Activated T-cell treated with anti-CD3 and anti-CD28 coated beads, Interleukin-2, amount 50 U/mL, for 24 hours (primary cell): Measurements from ENCODE around the gene THAP10.
"Not testable (repeated sequence)": the region's sequence is repeated elsewhere in the genome, so short reads cannot be mapped to it uniquely, and the experiment has no call there.

ENCODE experiments used
- DNase-seq: peaks from one replicate; pipeline ENCODE4 v3.0.0-alpha.2; 2020
- H3K27ac Mint-ChIP-seq: 2 replicates; pipeline ENCODE4 v1.8.0; 2020; ENCODE audit warnings: mild to moderate bottlenecking, mixed read lengths
- H3K27me3 Mint-ChIP-seq: 2 replicates; pipeline ENCODE4 v1.8.0; 2020; ENCODE audit warnings: mixed read lengths
- H3K36me3 Mint-ChIP-seq: 2 replicates; pipeline ENCODE4 v1.8.0; 2020; ENCODE audit warnings: low read depth, mixed read lengths
- H3K4me1 Mint-ChIP-seq: 2 replicates; pipeline ENCODE4 v1.8.0; 2020; ENCODE audit warnings: low read depth, mixed read lengths
- H3K4me3 Mint-ChIP-seq: 2 replicates; pipeline ENCODE4 v1.8.0; 2020; ENCODE audit warnings: mild to moderate bottlenecking, moderate library complexity, mixed read lengths
- H3K9me3 Mint-ChIP-seq: 2 replicates; pipeline ENCODE4 v1.8.0; 2020; ENCODE audit warnings: mixed read lengths

Gene THAP10

DNA sequence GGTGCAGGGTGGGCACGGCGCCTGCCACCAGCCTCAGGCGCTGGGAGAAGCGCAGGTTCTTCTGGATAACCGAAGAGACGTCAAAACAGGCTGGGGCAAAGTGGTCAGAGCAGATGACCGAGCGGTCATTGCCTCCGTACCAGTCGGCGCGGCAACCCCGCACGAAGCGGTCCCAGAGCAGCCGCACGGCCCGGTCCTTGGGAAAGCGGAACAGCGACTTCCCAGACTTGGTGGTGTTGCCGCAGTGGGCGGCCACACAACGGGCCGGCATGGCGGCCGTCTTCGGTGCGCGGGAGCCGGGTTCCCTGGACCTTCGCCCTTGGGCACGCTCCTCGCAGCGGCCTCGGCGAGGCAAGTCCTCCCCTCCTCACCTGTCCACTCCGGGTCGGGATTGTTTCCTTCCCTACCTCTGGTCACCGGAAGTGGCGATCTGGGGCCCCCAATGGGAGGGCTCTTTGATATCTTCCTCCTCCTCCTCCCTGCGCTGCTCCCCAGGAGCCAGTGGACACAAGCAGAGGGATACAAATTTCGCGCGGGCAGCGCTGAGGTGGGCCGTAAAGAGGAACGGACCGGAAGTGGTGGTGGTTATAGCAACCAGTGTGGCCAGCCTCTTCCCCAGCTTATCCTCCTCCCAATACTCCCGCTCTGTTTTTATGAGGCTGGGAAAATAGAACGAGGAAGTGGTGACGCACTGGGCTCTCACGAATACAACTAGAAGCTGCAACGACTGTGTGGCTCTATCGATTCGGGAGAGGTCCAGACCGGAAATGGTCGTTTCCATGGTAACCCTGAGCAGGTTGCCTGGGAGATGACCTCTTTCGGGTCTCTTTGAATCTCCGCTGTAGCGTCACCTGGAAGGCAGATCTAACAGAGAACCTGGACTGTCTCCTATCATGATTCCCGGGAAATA is at the start of gene THAP10, which contains the start of gene LRRC49:
THAP10 (minus strand) TSS at position 432 of the 910 bp plus-strand sequence; CDS start at position 271, 161 bp downstream.
LRRC49 (plus strand) TSS at position 825 of the 910 bp plus-strand sequence; CDS start at position 894, 69 bp downstream.
- H3K27me3 Mint-ChIP-seq: peaks cover 80% of the 10 kb centered on the region
- no peaks in the 10 kb centered on the region for H3K9me3 Mint-ChIP-seq
- H3K36me3 Mint-ChIP-seq: peaks cover 4% of the 10 kb centered on the region
- peaks cover 12% of the 10 kb centered on the region for H3K4me1 Mint-ChIP-seq
- H3K4me3 Mint-ChIP-seq: peak within 1 kb of the TSS; percentile 82
- DNase-seq: peak; percentile 56
- peak within 1 kb of the TSS; percentile 81 for H3K27ac Mint-ChIP-seq

DNA sequence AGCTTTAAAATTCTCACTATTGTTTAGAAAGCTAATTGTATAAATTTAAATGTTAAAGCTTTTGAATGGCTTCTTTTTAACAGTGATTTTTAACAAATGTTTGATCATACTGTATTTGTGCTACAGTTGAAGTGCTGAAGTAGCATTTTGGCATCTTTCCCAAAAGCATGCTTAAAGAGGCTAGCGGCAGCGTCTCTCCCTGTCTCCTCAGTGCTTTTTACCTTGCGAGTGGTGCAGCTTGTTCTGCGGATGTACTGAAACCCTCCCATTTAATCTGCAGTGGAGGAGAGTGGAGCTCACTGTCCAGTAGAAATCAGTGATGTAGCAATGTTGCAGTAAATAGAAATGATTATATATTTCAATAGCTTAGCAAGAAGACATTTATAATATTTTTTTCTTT is 44.1 kb upstream of the THAP10 start:
- no peak for DNase-seq
- Mint-ChIP-seq H3K9me3 (no peaks in the 10 kb centered on the region), H3K36me3 (no peaks in the 10 kb centered on the region), H3K27ac (no peak overlapping the region), H3K27me3 (peaks cover 26% of the 10 kb centered on the region), H3K4me3 (no peak overlapping the region), H3K4me1 (no peaks in the 10 kb centered on the region)

DNA sequence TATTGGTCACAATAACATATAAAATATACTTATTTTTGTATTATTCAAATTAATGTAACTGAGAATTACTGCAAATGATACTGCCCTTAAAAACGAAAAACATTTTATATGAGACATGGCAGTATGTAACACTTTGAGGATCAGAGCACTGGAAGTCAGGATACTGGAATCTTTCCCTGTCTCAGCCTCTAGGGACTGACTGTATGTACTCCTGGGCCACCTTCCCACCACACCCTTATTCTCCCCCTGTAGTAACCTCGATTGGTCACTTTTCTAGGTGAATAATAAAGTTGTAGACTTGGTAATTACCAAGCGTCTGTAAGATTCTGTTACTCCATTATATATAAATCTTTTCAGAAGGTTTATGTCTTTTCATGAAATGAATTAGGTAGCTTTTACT is 43.4 kb upstream of the THAP10 start:
- H3K27me3 Mint-ChIP-seq: peaks cover 25% of the 10 kb centered on the region
- no peaks in the 10 kb centered on the region for H3K36me3 Mint-ChIP-seq
- H3K4me3 Mint-ChIP-seq: no peak overlapping the region
- H3K9me3 Mint-ChIP-seq: no peaks in the 10 kb centered on the region
- no peak overlapping the region for H3K27ac Mint-ChIP-seq
- no peaks in the 10 kb centered on the region for H3K4me1 Mint-ChIP-seq
- DNase-seq: no peak

DNA sequence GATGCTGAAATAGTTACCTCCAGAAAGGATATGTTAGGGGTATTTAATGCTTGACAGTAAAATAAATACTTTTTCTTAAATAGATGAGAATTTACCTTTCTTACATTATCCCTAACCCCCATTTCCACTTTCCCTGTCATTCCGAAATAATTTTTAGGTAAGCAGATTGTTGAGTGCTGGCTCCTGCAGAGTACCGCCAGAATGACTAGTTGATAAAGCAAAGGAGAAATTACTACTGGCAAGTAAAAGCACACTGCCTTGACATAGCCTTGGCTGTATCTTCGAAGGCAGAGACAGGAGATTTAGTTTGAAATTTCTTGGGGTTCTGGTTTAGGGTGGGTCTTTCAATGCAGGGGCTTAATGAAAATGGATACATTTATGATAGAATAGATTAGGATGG is 41.2 kb upstream of the THAP10 start:
- Mint-ChIP-seq H3K36me3 (no peaks in the 10 kb centered on the region), H3K27ac (no peak overlapping the region)

DNA sequence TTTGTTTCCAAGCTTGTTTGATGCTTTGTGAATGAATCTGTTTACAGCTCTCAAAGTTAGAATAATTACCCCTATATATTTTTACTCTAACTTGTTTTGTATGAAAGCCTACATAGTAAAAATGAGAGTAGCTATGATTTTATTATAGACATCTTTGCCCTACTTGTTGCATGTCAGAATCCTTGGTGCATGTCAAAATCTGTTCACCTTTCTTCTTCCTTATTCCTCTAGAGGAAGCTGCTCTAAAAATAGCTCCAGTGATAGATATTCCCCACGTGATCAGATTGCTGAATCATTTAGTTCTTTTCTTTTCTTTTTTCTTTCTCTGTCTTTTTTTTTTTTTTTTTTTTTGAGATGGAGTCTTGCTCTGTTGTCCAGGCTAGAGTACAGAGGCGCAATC is 40.2 kb upstream of the THAP10 start:
- no peaks in the 10 kb centered on the region for H3K4me1 Mint-ChIP-seq
- no peak for DNase-seq
- no peak overlapping the region for H3K27ac Mint-ChIP-seq
- H3K4me3 Mint-ChIP-seq: no peak overlapping the region
- peaks cover 32% of the 10 kb centered on the region for H3K27me3 Mint-ChIP-seq
- H3K36me3 Mint-ChIP-seq: no peaks in the 10 kb centered on the region
- no peaks in the 10 kb centered on the region for H3K9me3 Mint-ChIP-seq

More for the DNA sequence above, 41.2 kb upstream of the THAP10 start:
- H3K27me3 Mint-ChIP-seq: peaks cover 29% of the 10 kb centered on the region
- no peak overlapping the region for H3K4me3 Mint-ChIP-seq
- H3K4me1 Mint-ChIP-seq: no peaks in the 10 kb centered on the region
- H3K9me3 Mint-ChIP-seq: no peaks in the 10 kb centered on the region
- no peak for DNase-seq

DNA sequence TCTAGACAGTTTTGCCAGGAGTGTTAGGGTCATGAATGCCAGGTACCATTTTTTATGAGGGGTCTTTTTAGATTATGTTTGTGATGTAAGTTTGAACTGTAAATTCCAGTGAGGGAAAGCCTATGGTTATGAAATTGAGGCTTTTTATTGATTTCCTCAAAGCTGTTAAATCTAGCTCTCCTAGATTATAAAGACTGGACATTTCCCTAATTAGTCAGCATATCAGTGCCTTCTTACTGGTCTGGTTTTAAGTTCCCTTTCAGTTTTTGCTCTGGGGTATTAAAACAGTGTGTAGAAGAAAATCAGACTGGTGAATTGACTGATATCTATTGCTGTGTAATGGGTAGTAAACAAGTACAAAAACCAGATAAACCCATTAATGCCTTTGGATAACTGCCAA is 39.6 kb upstream of the THAP10 start:
- H3K27ac Mint-ChIP-seq: no peak overlapping the region
- no peak overlapping the region for H3K4me3 Mint-ChIP-seq
- H3K4me1 Mint-ChIP-seq: no peaks in the 10 kb centered on the region
- H3K9me3 Mint-ChIP-seq: no peaks in the 10 kb centered on the region
- DNase-seq: no peak
- H3K27me3 Mint-ChIP-seq: peaks cover 35% of the 10 kb centered on the region
- no peaks in the 10 kb centered on the region for H3K36me3 Mint-ChIP-seq

DNA sequence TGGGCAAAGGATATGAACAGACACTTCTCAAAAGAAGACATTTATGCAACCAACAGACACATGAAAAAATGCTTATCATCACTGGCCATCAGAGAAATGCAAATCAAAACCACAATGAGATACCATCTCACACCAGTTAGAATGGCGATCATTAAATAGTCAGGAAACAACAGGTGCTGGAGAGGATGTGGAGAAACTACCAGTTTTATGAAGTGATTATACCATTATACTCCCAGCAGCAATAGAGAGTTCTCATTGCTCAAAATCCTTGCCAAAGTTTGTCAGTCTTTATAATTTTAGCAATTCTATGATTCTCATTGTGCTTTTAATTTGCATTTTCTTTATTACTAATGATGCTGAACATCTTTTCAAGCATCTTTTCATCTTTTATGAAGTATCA is 34.7 kb upstream of the THAP10 start:
- H3K4me3 Mint-ChIP-seq, H3K4me1 Mint-ChIP-seq, DNase-seq, H3K27ac Mint-ChIP-seq, H3K9me3 Mint-ChIP-seq, H3K36me3 Mint-ChIP-seq: not testable (repeated sequence)
- peaks cover 49% of the 10 kb centered on the region for H3K27me3 Mint-ChIP-seq

DNA sequence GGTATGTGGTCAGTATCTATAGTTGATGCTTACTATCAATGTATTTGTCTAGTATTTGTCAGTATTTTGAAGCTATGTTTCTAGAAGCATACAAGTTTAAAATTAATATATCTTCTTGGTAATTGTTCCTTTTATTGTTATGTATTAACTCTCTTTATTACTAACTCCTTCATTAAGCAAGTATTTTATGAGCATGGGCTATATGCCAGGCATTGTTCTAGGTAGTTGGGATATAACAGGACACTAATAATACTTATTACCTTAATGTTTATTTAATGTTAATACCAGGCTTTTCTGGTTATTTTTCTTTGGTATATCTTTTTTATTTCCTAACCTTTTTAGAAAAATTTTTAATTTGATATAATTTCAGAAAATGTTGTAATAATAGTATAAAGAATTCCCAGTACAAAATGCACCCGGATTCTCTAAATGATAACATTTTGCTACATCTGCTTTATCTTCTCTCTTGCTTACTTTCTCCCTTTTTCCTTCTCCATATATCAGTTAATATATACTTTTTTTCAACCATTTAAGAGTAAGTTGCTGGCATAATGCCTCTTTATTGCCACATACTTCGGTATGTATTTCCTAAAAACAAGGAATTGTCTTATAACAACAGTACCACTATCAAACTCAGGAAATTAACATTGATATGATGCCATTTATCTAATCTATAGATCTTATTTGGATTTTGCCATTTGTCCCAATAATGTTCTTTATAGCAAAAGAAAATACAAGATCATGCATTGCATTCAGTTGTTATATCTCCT is 31.3 kb upstream of the THAP10 start:
- H3K4me3 Mint-ChIP-seq: no peak overlapping the region
- H3K36me3 Mint-ChIP-seq: no peaks in the 10 kb centered on the region
- H3K9me3 Mint-ChIP-seq: peaks cover 4% of the 10 kb centered on the region
- no peak for DNase-seq
- H3K4me1 Mint-ChIP-seq: peaks cover 5% of the 10 kb centered on the region
- no peak overlapping the region for H3K27ac Mint-ChIP-seq
- H3K27me3 Mint-ChIP-seq: peaks cover 41% of the 10 kb centered on the region

DNA sequence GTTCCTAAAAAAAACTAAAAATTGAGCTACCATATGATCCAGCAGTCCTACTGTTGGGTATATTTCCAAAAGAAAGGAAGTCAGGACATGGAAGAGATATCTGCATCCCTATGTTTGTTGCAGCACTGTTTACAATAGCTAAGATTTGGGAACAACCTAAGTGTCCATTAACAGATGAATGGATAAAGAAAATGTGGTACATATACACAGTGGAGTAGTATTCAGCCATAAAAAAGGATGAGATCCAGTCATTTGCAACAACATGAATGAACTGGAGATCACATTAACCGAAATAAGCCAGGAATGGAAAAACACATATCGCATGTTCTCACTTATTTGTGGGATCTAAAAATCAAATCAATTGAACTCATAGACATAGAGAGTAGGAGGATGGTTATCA is 29.9 kb upstream of the THAP10 start:
- peaks cover 4% of the 10 kb centered on the region for H3K9me3 Mint-ChIP-seq
- no peak for DNase-seq
- H3K27ac Mint-ChIP-seq: no peak overlapping the region
- peaks cover 40% of the 10 kb centered on the region for H3K27me3 Mint-ChIP-seq
- H3K36me3 Mint-ChIP-seq: no peaks in the 10 kb centered on the region
- no peak overlapping the region for H3K4me3 Mint-ChIP-seq
- peaks cover 5% of the 10 kb centered on the region for H3K4me1 Mint-ChIP-seq

DNA sequence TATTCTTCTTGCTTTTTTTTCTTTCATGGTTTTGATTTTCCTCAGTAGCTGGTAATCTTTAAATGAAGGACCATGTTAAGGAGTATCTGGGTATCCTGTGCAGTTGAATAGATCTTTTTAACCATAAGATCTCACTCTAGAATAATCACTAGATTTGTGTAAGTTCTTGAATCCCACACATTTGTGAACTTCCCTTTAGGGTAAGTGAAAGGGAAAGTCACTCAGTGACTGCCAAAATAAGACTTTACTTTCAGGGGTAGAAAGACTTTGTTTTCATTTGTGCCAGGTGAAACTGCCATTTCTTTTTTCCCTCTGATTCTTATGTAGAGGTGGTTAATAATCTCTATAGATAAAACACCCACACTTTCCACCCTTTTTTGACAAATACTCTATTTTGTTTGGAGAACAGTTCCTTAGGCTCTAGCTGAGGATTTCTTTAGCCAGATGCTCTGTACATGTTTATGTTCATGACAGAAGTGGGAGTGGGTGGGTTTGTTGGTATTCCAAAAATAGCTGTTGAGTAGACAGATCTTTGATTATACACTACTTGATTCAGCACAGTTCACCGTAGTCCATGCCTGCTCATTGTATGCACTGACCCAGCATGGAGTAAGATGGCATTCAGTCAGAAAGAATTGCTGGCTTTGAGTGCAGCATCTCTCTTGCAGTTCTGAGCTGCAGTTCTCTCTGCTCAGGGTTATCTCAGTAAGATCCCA is 28.9 kb upstream of the THAP10 start:
- no peaks in the 10 kb centered on the region for H3K36me3 Mint-ChIP-seq
- no peak for DNase-seq
- H3K4me1 Mint-ChIP-seq: peaks cover 5% of the 10 kb centered on the region
- peaks cover 4% of the 10 kb centered on the region for H3K9me3 Mint-ChIP-seq
- peaks cover 35% of the 10 kb centered on the region for H3K27me3 Mint-ChIP-seq
- H3K27ac Mint-ChIP-seq: no peak overlapping the region
- no peak overlapping the region for H3K4me3 Mint-ChIP-seq

DNA sequence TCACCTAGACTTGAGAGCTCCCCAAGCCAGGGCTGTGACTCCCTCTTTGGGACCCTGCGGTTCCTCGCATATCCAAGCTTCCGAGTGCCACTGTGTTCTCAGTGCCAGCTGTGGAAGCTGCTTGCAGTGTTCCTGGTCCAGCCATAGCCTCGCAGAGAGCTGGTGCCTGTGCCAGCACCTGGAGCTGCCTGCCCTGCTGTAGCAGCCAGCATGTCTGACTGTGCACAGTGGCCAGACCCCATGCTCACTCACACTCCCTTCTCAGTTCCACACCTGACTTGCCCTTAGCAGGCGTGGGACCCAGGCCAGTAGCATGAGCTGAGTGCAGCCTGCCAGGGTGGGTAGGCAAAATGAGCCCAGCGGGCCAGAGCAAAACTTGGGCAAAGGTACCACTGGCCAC is 25.7 kb upstream of the THAP10 start:
- Mint-ChIP-seq H3K4me3 (no peak overlapping the region), H3K36me3 (no peaks in the 10 kb centered on the region), H3K27me3 (peaks cover 24% of the 10 kb centered on the region), H3K9me3 (peaks cover 4% of the 10 kb centered on the region), H3K4me1 (peaks cover 5% of the 10 kb centered on the region), H3K27ac (no peak overlapping the region)
- no peak for DNase-seq

DNA sequence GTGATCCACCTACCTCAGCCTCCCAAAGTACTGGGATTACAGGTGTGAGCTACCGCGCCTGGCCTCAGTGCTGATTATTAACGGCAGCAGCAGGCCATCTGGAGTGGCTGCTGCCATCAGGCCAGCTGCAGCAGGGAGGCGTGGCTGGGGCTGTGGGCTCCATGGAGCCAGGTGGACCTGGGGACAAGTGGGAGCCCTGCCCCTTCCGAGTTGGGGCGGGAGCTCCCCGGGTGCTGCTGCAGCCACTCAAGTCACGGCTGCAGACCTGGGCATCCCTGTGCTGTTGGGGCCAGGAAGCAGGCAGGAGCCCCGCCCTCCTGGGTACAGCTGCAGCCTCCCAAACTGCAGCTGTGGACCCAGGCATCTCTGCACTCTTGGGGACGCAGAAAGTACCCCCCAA is 24.3 kb upstream of the THAP10 start:
- peaks cover 21% of the 10 kb centered on the region for H3K27me3 Mint-ChIP-seq
- H3K36me3 Mint-ChIP-seq: no peaks in the 10 kb centered on the region
- no peak overlapping the region for H3K27ac Mint-ChIP-seq
- no peak overlapping the region for H3K4me3 Mint-ChIP-seq
- no peaks in the 10 kb centered on the region for H3K9me3 Mint-ChIP-seq
- H3K4me1 Mint-ChIP-seq: peaks cover 5% of the 10 kb centered on the region
- DNase-seq: no peak

DNA sequence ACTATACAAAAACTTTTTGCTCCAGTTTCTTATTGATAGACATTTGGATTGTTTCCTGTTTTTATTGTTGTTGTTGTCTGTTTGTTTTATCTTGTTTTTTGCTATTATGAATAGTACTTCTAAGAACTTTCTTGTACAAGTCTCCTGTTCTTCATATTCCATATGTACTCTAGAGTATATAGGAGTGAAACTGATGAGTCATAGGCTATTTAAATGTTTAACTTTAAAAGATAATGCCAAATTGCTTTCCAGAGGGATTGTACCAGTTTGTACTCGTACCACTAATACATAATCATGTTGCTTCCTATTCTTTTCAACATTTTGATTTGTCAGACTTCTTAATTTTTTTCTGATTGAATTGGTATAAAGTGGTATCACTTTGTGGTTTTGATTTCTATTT is 20.0 kb upstream of the THAP10 start:
- Mint-ChIP-seq H3K4me3 (no peak overlapping the region), H3K27ac (no peak overlapping the region), H3K9me3 (peaks cover 12% of the 10 kb centered on the region), H3K27me3 (peaks cover 19% of the 10 kb centered on the region), H3K4me1 (no peaks in the 10 kb centered on the region), H3K36me3 (no peaks in the 10 kb centered on the region)
- no peak for DNase-seq

DNA sequence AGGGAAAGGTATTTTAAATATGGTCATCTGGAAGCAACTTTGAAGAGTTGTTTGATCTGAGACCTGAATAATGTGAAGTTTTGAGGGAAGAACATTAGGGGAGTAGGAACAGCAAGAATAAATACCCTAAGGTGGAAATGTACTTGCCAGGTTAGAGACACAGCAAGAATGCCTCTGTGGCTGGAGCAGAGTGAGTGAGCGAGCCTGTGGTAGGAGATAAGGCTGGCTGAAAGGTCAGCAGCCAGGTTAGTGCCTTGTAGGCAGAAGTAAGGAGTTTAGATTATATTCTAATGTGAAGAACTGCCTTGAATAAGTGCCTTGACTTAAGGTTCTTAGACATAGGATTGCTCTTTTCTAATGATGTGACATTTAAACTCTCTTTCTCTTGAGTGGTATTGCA is 18.7 kb upstream of the THAP10 start:
- Mint-ChIP-seq H3K9me3 (peaks cover 12% of the 10 kb centered on the region), H3K27ac (no peak overlapping the region), H3K27me3 (peaks cover 25% of the 10 kb centered on the region), H3K4me3 (no peak overlapping the region), H3K4me1 (no peaks in the 10 kb centered on the region), H3K36me3 (no peaks in the 10 kb centered on the region)
- no peak for DNase-seq
